GM06990 (cell line): Measurements from ENCODE around the gene DMAC2.
"Not testable (repeated sequence)": the region's sequence is repeated elsewhere in the genome, so short reads cannot be mapped to it uniquely, and the experiment has no call there.

Experiments
- DNase-seq: peaks from one replicate; pipeline ENCODE4 v3.0.0-alpha.2; 2011; ENCODE audit not compliant: insufficient read length; ENCODE audit errors: extremely low read depth
- H3K27me3 ChIP-seq: replicated peaks from 2 replicates; pipeline ENCODE4 v1.6.0; 2011; ENCODE audit warnings: low read length; ENCODE audit not compliant: control insufficient read depth, insufficient read depth
- H3K36me3 ChIP-seq: 2 replicates; pipeline ENCODE4 v1.5.1; 2011; ENCODE audit warnings: low read length; ENCODE audit not compliant: control insufficient read depth, insufficient read depth
- H3K4me3 ChIP-seq: replicated peaks from 2 replicates; pipeline ENCODE4 v1.5.1; 2011; ENCODE audit warnings: low read depth, mild to moderate bottlenecking, control low read depth, low read length
- CTCF ChIP-seq: IDR thresholded peaks from 2 replicates; pipeline ENCODE4 v1.5.1; 2011; ENCODE audit warnings: low read length, control low read depth, mild to moderate bottlenecking, inconsistent platforms; ENCODE audit not compliant: insufficient read depth, poor library complexity, severe bottlenecking

Gene DMAC2

GRCh38 chr19:41436674-41436951 is 3.1 kb downstream of the DMAC2 start:
- no peak for TF ChIP-seq CTCF
- H3K27me3 ChIP-seq, result no peaks in the 10 kb centered on the region
- H3K4me3 ChIP-seq, result no peak overlapping the region

GRCh38 chr19:41435936-41436673 is 3.6 kb downstream of the DMAC2 start:
- no peak for TF ChIP-seq CTCF
- H3K27me3 ChIP-seq, result no peaks in the 10 kb centered on the region
- peaks cover 19% of the 10 kb centered on the region for H3K36me3 ChIP-seq
- no peak overlapping the region for H3K4me3 ChIP-seq
- no peak for DNase-seq

More at GRCh38 chr19:41436674-41436951, 3.1 kb downstream of the DMAC2 start:
- H3K36me3 ChIP-seq, result peaks cover 18% of the 10 kb centered on the region
- DNase-seq, result no peak

- not testable (repeated sequence) for H3K27me3 ChIP-seq, DNase-seq, H3K4me3 ChIP-seq
- peaks cover 19% of the 10 kb centered on the region for H3K36me3 ChIP-seq
Observed at GRCh38 chr19:41435376-41435775, 4.3 kb downstream of the DMAC2 start.

GRCh38 chr19:41434450-41434849 is 5.3 kb downstream of the DMAC2 start:
- peaks cover 19% of the 10 kb centered on the region for H3K36me3 ChIP-seq
- H3K27me3 ChIP-seq, result no peaks in the 10 kb centered on the region
- TF ChIP-seq CTCF, result no peak
- no peak for DNase-seq
- no peak overlapping the region for H3K4me3 ChIP-seq

GRCh38 chr19:41433171-41433570 is 6.5 kb downstream of the DMAC2 start:
- DNase-seq, result no peak
- no peak for TF ChIP-seq CTCF
- Histone ChIP-seq H3K36me3 (peaks cover 19% of the 10 kb centered on the region), H3K27me3 (no peaks in the 10 kb centered on the region), H3K4me3 (no peak overlapping the region)

GRCh38 chr19:41431426-41432386 is 8.0 kb downstream of the DMAC2 start:
- TF ChIP-seq CTCF, result peak; percentile 27
- no peaks in the 10 kb centered on the region for H3K27me3 ChIP-seq
- H3K36me3 ChIP-seq, result peaks cover 19% of the 10 kb centered on the region
- no peak for DNase-seq
- no peak overlapping the region for H3K4me3 ChIP-seq
